ENCODE measurements around the gene KLK13.

The KLK13 gene

GRCh38 chr19:51084505-51084904 lies 19.6 kb upstream of the KLK13 start:
- Histone ChIP-seq H2BK5ac (ENCODE audit: low read depth, low read length, poor library complexity) (no peak overlapping the region), H2BK12ac (ENCODE audit: low read length) (no peak overlapping the region), H4K91ac (ENCODE audit: low read depth, low read length) (no peak overlapping the region), H2AK5ac (ENCODE audit: low read length) (no peak overlapping the region), H3K14ac (ENCODE audit: low read length) (no peak overlapping the region), H3K27me3 (ENCODE audit: insufficient read depth, low read length) (no peaks in the 10 kb centered on the region), H2AFZ (ENCODE audit: insufficient read depth, low read length, poor library complexity) (no peak overlapping the region), H3K9ac (ENCODE audit: low read length) (no peak overlapping the region), H3K27ac (ENCODE audit: low read depth, low read length) (no peak overlapping the region), H3K18ac (ENCODE audit: low read length) (no peak overlapping the region), H3K4me2 (ENCODE audit: low read length) (no peak overlapping the region), H3K4ac (ENCODE audit: low read depth, low read length) (no peak overlapping the region), H3K79me1 (ENCODE audit: low read length) (no peaks in the 10 kb centered on the region), H3K4me3 (ENCODE audit: low read depth, low read length) (no peak overlapping the region), H3K79me2 (ENCODE audit: control insufficient read depth, insufficient read depth, low read length, poor library complexity) (no peaks in the 10 kb centered on the region), H3K9me3 (ENCODE audit: insufficient read depth, low read depth, low read length) (no peaks in the 10 kb centered on the region), H4K12ac (ENCODE audit: low read depth, low read length) (no peak overlapping the region), H3K23ac (ENCODE audit: low read length) (no peak overlapping the region), H3K4me1 (ENCODE audit: control insufficient read depth in 1 of 2, insufficient read depth in 2 of 2, low read length in 2 of 2) (no peaks in the 10 kb centered on the region), H3K36me3 (ENCODE audit: control insufficient read depth in 1 of 2, insufficient read depth in 2 of 2, low read length in 2 of 2) (no peaks in the 10 kb centered on the region), H4K8ac (ENCODE audit: low read depth, low read length) (no peak overlapping the region), H2BK120ac (ENCODE audit: insufficient read depth, low read length, poor library complexity) (no peak overlapping the region)
- no CpG with 5 or more reads among the region's 7 CpGs for WGBS (ENCODE audit: extremely low coverage, insufficient coverage, insufficient read length)
- no peak for DNase-seq

GRCh38 chr19:51083783-51084182 lies 18.9 kb upstream of the KLK13 start:
- H3K9ac ChIP-seq (ENCODE audit: low read length) = no peak overlapping the region
- WGBS (ENCODE audit: extremely low coverage, insufficient coverage, insufficient read length) = no CpG with 5 or more reads among the region's 14 CpGs

GRCh38 chr19:51083181-51083580 lies 18.3 kb upstream of the KLK13 start:
- Histone ChIP-seq H4K91ac (ENCODE audit: low read depth, low read length) (no peak overlapping the region), H3K4me3 (ENCODE audit: low read depth, low read length) (no peak overlapping the region), H2AK5ac (ENCODE audit: low read length) (no peak overlapping the region), H4K8ac (ENCODE audit: low read depth, low read length) (no peak overlapping the region), H3K27me3 (ENCODE audit: insufficient read depth, low read length) (no peaks in the 10 kb centered on the region), H3K9me3 (ENCODE audit: insufficient read depth, low read depth, low read length) (peaks cover 2% of the 10 kb centered on the region), H3K23ac (ENCODE audit: low read length) (no peak overlapping the region), H3K18ac (ENCODE audit: low read length) (no peak overlapping the region), H3K14ac (ENCODE audit: low read length) (no peak overlapping the region), H2AFZ (ENCODE audit: insufficient read depth, low read length, poor library complexity) (no peak overlapping the region), H3K9ac (ENCODE audit: low read length) (no peak overlapping the region), H3K27ac (ENCODE audit: low read depth, low read length) (no peak overlapping the region), H3K36me3 (ENCODE audit: control insufficient read depth in 1 of 2, insufficient read depth in 2 of 2, low read length in 2 of 2) (no peaks in the 10 kb centered on the region), H3K79me1 (ENCODE audit: low read length) (no peaks in the 10 kb centered on the region), H3K4me2 (ENCODE audit: low read length) (no peak overlapping the region), H2BK12ac (ENCODE audit: low read length) (no peak overlapping the region), H3K4me1 (ENCODE audit: control insufficient read depth in 1 of 2, insufficient read depth in 2 of 2, low read length in 2 of 2) (no peaks in the 10 kb centered on the region), H4K12ac (ENCODE audit: low read depth, low read length) (no peak overlapping the region), H2BK5ac (ENCODE audit: low read depth, low read length, poor library complexity) (no peak overlapping the region), H3K4ac (ENCODE audit: low read depth, low read length) (no peak overlapping the region), H3K79me2 (ENCODE audit: control insufficient read depth, insufficient read depth, low read length, poor library complexity) (no peaks in the 10 kb centered on the region), H2BK120ac (ENCODE audit: insufficient read depth, low read length, poor library complexity) (no peak overlapping the region)
- no CpG with 5 or more reads among the region's 4 CpGs for WGBS (ENCODE audit: extremely low coverage, insufficient coverage, insufficient read length)
- no peak for DNase-seq

More at GRCh38 chr19:51083783-51084182, 18.9 kb upstream of the KLK13 start:
- Histone ChIP-seq H2AK5ac (ENCODE audit: low read length) (no peak overlapping the region), H3K4ac (ENCODE audit: low read depth, low read length) (no peak overlapping the region), H2BK120ac (ENCODE audit: insufficient read depth, low read length, poor library complexity) (no peak overlapping the region), H3K79me1 (ENCODE audit: low read length) (no peaks in the 10 kb centered on the region), H3K4me2 (ENCODE audit: low read length) (no peak overlapping the region), H2AFZ (ENCODE audit: insufficient read depth, low read length, poor library complexity) (no peak overlapping the region), H3K36me3 (ENCODE audit: control insufficient read depth in 1 of 2, insufficient read depth in 2 of 2, low read length in 2 of 2) (no peaks in the 10 kb centered on the region), H4K12ac (ENCODE audit: low read depth, low read length) (no peak overlapping the region), H3K23ac (ENCODE audit: low read length) (no peak overlapping the region), H4K91ac (ENCODE audit: low read depth, low read length) (no peak overlapping the region), H3K4me3 (ENCODE audit: low read depth, low read length) (no peak overlapping the region), H3K4me1 (ENCODE audit: control insufficient read depth in 1 of 2, insufficient read depth in 2 of 2, low read length in 2 of 2) (no peaks in the 10 kb centered on the region), H3K14ac (ENCODE audit: low read length) (no peak overlapping the region), H3K27ac (ENCODE audit: low read depth, low read length) (no peak overlapping the region), H3K79me2 (ENCODE audit: control insufficient read depth, insufficient read depth, low read length, poor library complexity) (no peaks in the 10 kb centered on the region), H4K8ac (ENCODE audit: low read depth, low read length) (no peak overlapping the region), H2BK12ac (ENCODE audit: low read length) (no peak overlapping the region), H3K27me3 (ENCODE audit: insufficient read depth, low read length) (no peaks in the 10 kb centered on the region), H2BK5ac (ENCODE audit: low read depth, low read length, poor library complexity) (no peak overlapping the region), H3K9me3 (ENCODE audit: insufficient read depth, low read depth, low read length) (peaks cover 2% of the 10 kb centered on the region), H3K18ac (ENCODE audit: low read length) (no peak overlapping the region)
- no peak for DNase-seq

GRCh38 chr19:51082611-51083010 lies 17.7 kb upstream of the KLK13 start, which contains the start of gene KLK14:
TSS of gene KLK14 (minus strand) at chr19:51082887. CDS start at chr19:51082614, 273 bp downstream.
- Histone ChIP-seq H3K9ac (ENCODE audit: low read length) (no peak within 1 kb of the TSS), H3K27me3 (ENCODE audit: insufficient read depth, low read length) (no peaks in the 10 kb centered on the region), H2BK5ac (ENCODE audit: low read depth, low read length, poor library complexity) (no peak within 1 kb of the TSS), H3K23ac (ENCODE audit: low read length) (no peak within 1 kb of the TSS), H3K14ac (ENCODE audit: low read length) (no peak within 1 kb of the TSS), H4K12ac (ENCODE audit: low read depth, low read length) (no peak within 1 kb of the TSS), H3K27ac (ENCODE audit: low read depth, low read length) (no peak within 1 kb of the TSS), H3K4me1 (ENCODE audit: control insufficient read depth in 1 of 2, insufficient read depth in 2 of 2, low read length in 2 of 2) (no peaks in the 10 kb centered on the region), H3K79me1 (ENCODE audit: low read length) (no peaks in the 10 kb centered on the region), H3K36me3 (ENCODE audit: control insufficient read depth in 1 of 2, insufficient read depth in 2 of 2, low read length in 2 of 2) (no peaks in the 10 kb centered on the region), H2BK120ac (ENCODE audit: insufficient read depth, low read length, poor library complexity) (no peak within 1 kb of the TSS), H2AK5ac (ENCODE audit: low read length) (no peak within 1 kb of the TSS), H2BK12ac (ENCODE audit: low read length) (no peak within 1 kb of the TSS), H3K9me3 (ENCODE audit: insufficient read depth, low read depth, low read length) (peaks cover 2% of the 10 kb centered on the region), H3K4ac (ENCODE audit: low read depth, low read length) (no peak within 1 kb of the TSS), H2AFZ (ENCODE audit: insufficient read depth, low read length, poor library complexity) (no peak within 1 kb of the TSS), H3K79me2 (ENCODE audit: control insufficient read depth, insufficient read depth, low read length, poor library complexity) (no peaks in the 10 kb centered on the region), H3K4me3 (ENCODE audit: low read depth, low read length) (no peak within 1 kb of the TSS), H3K18ac (ENCODE audit: low read length) (no peak within 1 kb of the TSS), H3K4me2 (ENCODE audit: low read length) (no peak within 1 kb of the TSS), H4K91ac (ENCODE audit: low read depth, low read length) (no peak within 1 kb of the TSS), H4K8ac (ENCODE audit: low read depth, low read length) (no peak within 1 kb of the TSS)
- no peak for DNase-seq
- no CpG with 5 or more reads among the region's 7 CpGs for WGBS (ENCODE audit: extremely low coverage, insufficient coverage, insufficient read length)

All from trophoblast cell (in vitro differentiated cells and primary cell).